T-helper 1 cell treated with Interleukin-12 subunit alpha and Interleukin-12 subunit beta and Interleukin-4 antibody, amounts not matched to agents 30 ng/mL and 1 ng/mL, for 36 hours (primary cell): Measurements from ENCODE around the gene SAMSN1. TPM values are rescaled to one million over a fixed set of nuclear protein-coding genes. Genes with fewer than 3 reads are reported as not detected.

ENCODE experiments used
- intact Hi-C: fragments of 100-400 bp; cut with micrococcal nuclease; formaldehyde crosslinking; loops from one replicate; pipeline ENCODE4 v1.15.1; 2024
- total RNA-seq: library from RNA; stranded (reverse); gene quantifications from 2 replicates; pipeline ENCODE4 v1.2.3, GENCODE V29; 2022

SAMSN1 gene
- total RNA-seq, 1 donor from 2014 or later, result 140 TPM

DNA sequence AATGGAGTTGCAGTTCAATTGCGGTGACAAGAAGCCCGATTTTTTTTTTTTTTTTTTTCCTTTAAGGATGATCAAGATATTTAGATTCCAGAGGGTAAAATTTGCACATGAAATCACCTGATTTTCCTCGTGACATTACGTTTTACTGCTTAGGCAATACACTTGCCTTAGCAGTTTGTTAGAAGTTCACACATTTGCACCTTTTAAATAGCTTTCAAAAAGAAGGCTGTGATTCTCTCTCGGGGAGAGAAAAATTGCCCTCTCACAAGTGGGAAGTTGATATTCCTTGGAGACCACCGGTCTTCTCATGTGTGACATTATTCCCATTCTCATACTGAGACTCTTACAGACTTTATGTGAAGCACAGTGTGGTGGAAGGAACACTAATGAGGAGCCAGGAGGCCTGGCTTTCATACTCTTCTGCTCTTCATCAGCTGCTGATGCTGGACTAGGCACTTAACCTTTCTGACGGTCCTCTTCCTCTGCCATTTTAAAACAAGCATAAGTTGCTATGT is 93.3 kb downstream of the SAMSN1 start:
- intact Hi-C loops, result loop anchor here (1.0 to 5.0 kb wide), 7 partner anchors 30 to 1280 kb away; partner anchors contain the start of genes HSPA13 and NRIP1

DNA sequence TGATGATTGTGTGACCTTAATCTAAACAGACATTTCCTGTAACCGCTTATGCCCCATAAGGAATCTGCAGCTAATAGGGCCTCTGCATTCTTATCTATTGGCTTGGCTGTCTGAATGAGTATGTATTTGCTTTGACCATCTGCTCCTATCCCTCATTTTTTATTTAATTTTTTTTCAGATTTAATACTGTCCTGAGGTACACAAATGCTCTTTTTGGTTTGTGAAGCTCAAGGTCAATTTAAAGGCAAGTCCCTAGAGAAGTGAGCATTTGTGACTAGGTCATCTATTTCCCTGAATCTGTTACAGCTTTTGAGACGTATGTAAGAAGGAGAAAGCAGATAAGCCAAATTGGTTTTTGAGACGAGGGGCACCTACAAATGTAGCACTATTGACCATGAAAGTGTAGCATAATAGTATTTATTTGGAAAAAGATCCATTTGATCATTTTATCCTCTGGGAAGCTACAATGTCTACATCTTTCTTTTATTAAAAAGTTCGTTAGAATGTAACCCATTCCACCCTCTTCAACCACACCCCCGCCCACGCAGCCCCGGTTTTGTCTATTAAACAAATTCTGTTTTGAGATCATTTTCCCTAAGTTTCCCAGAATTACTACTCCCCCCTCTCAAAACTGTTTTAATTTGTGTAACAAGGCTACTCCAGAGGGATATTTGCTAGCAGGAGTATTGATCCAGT is 93.9 kb downstream of the SAMSN1 start:
- intact Hi-C loops, result loop anchor here (2.0 to 5.0 kb wide), 4 partner anchors 83 to 1280 kb away; partner anchors contain the start of gene NRIP1

DNA sequence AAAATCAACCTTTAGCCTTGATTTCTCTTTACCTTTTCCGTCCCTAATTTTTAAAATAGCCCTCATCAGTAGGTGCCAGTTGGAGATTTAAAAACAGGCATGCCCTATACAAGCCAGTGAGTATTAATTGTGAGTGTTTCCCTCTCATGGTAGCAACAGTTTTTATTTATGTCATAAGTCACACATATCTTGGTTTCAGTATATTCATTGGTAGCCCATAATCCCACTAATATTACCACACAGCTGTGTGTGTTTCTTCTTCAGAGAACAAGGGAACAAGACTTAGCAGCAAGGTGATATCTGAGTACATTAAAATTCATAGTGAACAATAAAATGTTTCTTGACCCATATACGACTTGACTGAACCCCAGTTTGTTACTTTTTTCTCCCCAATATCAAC is 94.6 kb downstream of the SAMSN1 start:
- intact Hi-C loops, result loop anchor here (5.0 kb wide), 3 partner anchors 181 to 1281 kb away; partner anchors contain the start of gene NRIP1

GRCh38 chr21:14448784-14449183 is 97.3 kb downstream of the SAMSN1 start:
- intact Hi-C loops, result no loop called here

GRCh38 chr21:14438211-14438610 is 107.9 kb downstream of the SAMSN1 start:
- intact Hi-C loops, result no loop called here

DNA sequence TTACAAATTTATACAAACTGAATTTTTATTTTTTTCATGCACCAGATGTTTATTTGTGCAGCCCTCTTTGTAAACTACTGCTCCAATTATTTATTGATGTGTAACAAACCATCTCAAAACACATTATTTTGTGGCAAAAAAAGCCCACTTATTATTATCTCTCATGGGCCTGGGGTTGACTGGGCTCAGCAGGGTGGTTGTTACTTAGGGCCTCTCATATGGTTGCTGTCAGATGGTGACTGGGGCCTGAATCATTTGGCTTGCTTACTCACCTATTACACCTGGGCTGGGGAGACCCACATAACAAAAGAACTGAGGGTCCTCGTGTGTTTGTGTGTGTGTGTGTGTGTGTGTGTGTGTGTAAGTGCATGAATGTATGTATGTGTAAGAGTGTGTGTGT is 110.7 kb downstream of the SAMSN1 start:
- intact Hi-C loops, result no loop called here

Other genes starting within 250 kb of the SAMSN1 start
- 36.4 and 39.9 TPM in 2 replicates for gene HSPA13, start 163.2 kb downstream of the SAMSN1 start, total RNA-seq